HepG2 (cell line): ENCODE results near the gene PEX11B. TPM values are rescaled to one million over a fixed set of nuclear protein-coding genes. Genes with fewer than 3 reads are reported as not detected.

Experiments
- AKAP8 ChIP-seq: sonication (generic); formaldehyde crosslinking; IDR thresholded peaks from 2 replicates; pipeline ENCODE4 v1.5.1; 2020; ENCODE audit warnings: mild to moderate bottlenecking, missing genetic modification reagents
- CBX5 ChIP-seq: sonication (generic); formaldehyde crosslinking; IDR thresholded peaks from 2 replicates; pipeline ENCODE4 v1.4.0; 2020; ENCODE audit warnings: missing genetic modification reagents, borderline replicate concordance
- DNMT1 ChIP-seq: sonication (generic); formaldehyde crosslinking; IDR thresholded peaks from 2 replicates; pipeline ENCODE4 v1.5.1; 2020; ENCODE audit warnings: mild to moderate bottlenecking, missing genetic modification reagents
- ELK4 ChIP-seq: sonication (generic); formaldehyde crosslinking; IDR thresholded peaks from 2 replicates; pipeline ENCODE4 v1.9.0; 2021; ENCODE audit warnings: missing genetic modification reagents, borderline replicate concordance
- FOXJ3 ChIP-seq: sonication (generic); formaldehyde crosslinking; IDR thresholded peaks from 2 replicates; pipeline ENCODE4 v1.4.0; 2020; ENCODE audit warnings: missing genetic modification reagents, mild to moderate bottlenecking, borderline replicate concordance
- MAX ChIP-seq: IDR thresholded peaks from 2 replicates; pipeline ENCODE4 v1.6.1; 2012; ENCODE audit warnings: inconsistent platforms
- PATZ1 ChIP-seq: sonication (generic); formaldehyde crosslinking; IDR thresholded peaks from 2 replicates; pipeline ENCODE4 v1.4.0; 2020; ENCODE audit warnings: missing genetic modification reagents
- PAXIP1 ChIP-seq: sonication (generic); formaldehyde crosslinking; conservative IDR thresholded peaks from 2 replicates; pipeline ENCODE4 v1.4.0; 2020; ENCODE audit warnings: mild to moderate bottlenecking, missing genetic modification reagents, moderate library complexity
- SALL1 ChIP-seq: sonication (generic); formaldehyde crosslinking; IDR thresholded peaks from 2 replicates; pipeline ENCODE4 v1.8.0; 2022; ENCODE audit warnings: mild to moderate bottlenecking, missing genetic modification reagents
- SIN3B ChIP-seq: fragments of 150-350 bp; IDR thresholded peaks from 2 replicates; pipeline ENCODE4 v1.6.1; 2014; ENCODE audit warnings: low read length
- SOX13 ChIP-seq, 3 experiments: fragments of 450-650 bp in 1 of 3; sonication (generic) in 1 of 3; formaldehyde crosslinking in 1 of 3; IDR thresholded peaks in 2 of 3; conservative IDR thresholded peaks in 1 of 3; 2 replicates each; pipeline versions ENCODE4 v1.5.0 to v1.6.1; 2016 to 2020; ENCODE audit warnings: antibody characterized with exemption in 1 of 3, mild to moderate bottlenecking in 1 of 3, missing compliant biosample characterization in 1 of 3, missing genetic modification reagents in 1 of 3, moderate library complexity in 1 of 3
- SOX6 ChIP-seq, 2 experiments: fragments of 450-650 bp in 1 of 2; sonication (generic) in 1 of 2; formaldehyde crosslinking in 1 of 2; IDR thresholded peaks; 2 replicates each; pipeline versions ENCODE4 v1.4.0 to v1.6.1; 2017 to 2020; ENCODE audit warnings: antibody characterized with exemption in 1 of 2, mild to moderate bottlenecking in 1 of 2, missing genetic modification reagents in 1 of 2
- ZBTB37 ChIP-seq: sonication (generic); formaldehyde crosslinking; IDR thresholded peaks from 2 replicates; pipeline ENCODE4 v1.4.0; 2020; ENCODE audit warnings: mild to moderate bottlenecking, missing genetic modification reagents
- ZKSCAN1 ChIP-seq: fragments of 150-350 bp; IDR thresholded peaks from 2 replicates; pipeline ENCODE4 v1.6.1; 2014; ENCODE audit warnings: low read length
- ZNF138 ChIP-seq: sonication (generic); formaldehyde crosslinking; IDR thresholded peaks from 2 replicates; pipeline ENCODE4 v1.5.0; 2020; ENCODE audit warnings: mild to moderate bottlenecking, low read depth, missing genetic modification reagents
- ZNF343 ChIP-seq: sonication (generic); formaldehyde crosslinking; IDR thresholded peaks from 2 replicates; pipeline ENCODE4 v1.4.0; 2020; ENCODE audit warnings: mild to moderate bottlenecking, missing genetic modification reagents
- ZNF432 ChIP-seq: sonication (generic); formaldehyde crosslinking; IDR thresholded peaks from 2 replicates; pipeline ENCODE4 v1.5.0; 2020; ENCODE audit warnings: missing genetic modification reagents, mild to moderate bottlenecking, borderline replicate concordance
- ZNF605 ChIP-seq: sonication (generic); formaldehyde crosslinking; IDR thresholded peaks from 2 replicates; pipeline ENCODE4 v1.8.0; 2022; ENCODE audit warnings: mild to moderate bottlenecking, missing genetic modification reagents
- polyA plus RNA-seq, 8 experiments: library from polyadenylated mRNA; depleted of rRNA in 3 of 8; stranded (reverse) in 7 of 8; unstranded in 1 of 8; fragments of >200 nt; fragmentation: Illumina TruSeq in 4 of 8; extraction: Trizol in 4 of 8; gene quantifications; 2 replicates each; pipeline versions ENCODE4 v1.2.1 to v1.2.3, GENCODE V29; 2011 to 2016; ENCODE audit warnings: low read depth in 4 of 8, missing spikeins in 1 of 8, mixed read lengths in 1 of 8; ENCODE audit not compliant: insufficient read depth in 1 of 8
- total RNA-seq, 5 experiments: library from RNA; depleted of rRNA; stranded (reverse); fragments of >200 nt; fragmentation: Illumina TruSeq; extraction: Trizol; gene quantifications; 2 replicates each; pipeline ENCODE4 v1.2.3, GENCODE V29; 2016; ENCODE audit warnings: low read depth in 1 of 5

Gene PEX11B
- total and polyA plus RNA-seq, 2 of the 13 experiments (the other 11 are each of a cell fraction or from before 2014, with no cell fraction given): 21.6 to 48.4 TPM

GRCh38 chr1:145964328-145965118 lies 46.0 kb upstream of the PEX11B start, which contains the start of the genes ANKRD34A and POLR3GL (continued):
- TF ChIP-seq CBX5 (CRISPR knock-in tag): peak; percentile 49; the same call in 1 of the 2 replicates
- peak; percentile 56 for TF ChIP-seq PAXIP1 (CRISPR knock-in tag)
- no peak for TF ChIP-seq FOXJ3
- no peak for TF ChIP-seq ELK4 (CRISPR knock-in tag)
- TF ChIP-seq MAX: peak; percentile 44; the same call in 1 of the 2 replicates
- 0 out of 2 replicates have a peak, but pooled peaks have one; percentile 44 for TF ChIP-seq ZNF605 (CRISPR knock-in tag)
- TF ChIP-seq DNMT1 (CRISPR knock-in tag): no peak
- peak; percentile 74; the same call in 1 of the 2 replicates for TF ChIP-seq ZNF343
- no peak for TF ChIP-seq SOX6 (IDR thresholded peaks at IDR 0.05)
- peak; percentile 58 for TF ChIP-seq SOX6 (CRISPR knock-in tag; IDR thresholded peaks at IDR 0.05)
- no peak for TF ChIP-seq SIN3B
- TF ChIP-seq SOX13 (IDR thresholded peaks at IDR 0.05): no peak
- TF ChIP-seq SOX13 (CRISPR knock-in tag; conservative IDR thresholded peaks at IDR 0.05 in 1 of 2, IDR thresholded peaks at IDR 0.05 in 1 of 2): no peak
- TF ChIP-seq ZNF432: no peak
- no peak; the same call in 1 of the 2 replicates for TF ChIP-seq AKAP8
- peak; percentile 75; the same call in 1 of the 2 replicates for TF ChIP-seq SALL1 (CRISPR knock-in tag)
- no peak for TF ChIP-seq ZNF138
- TF ChIP-seq ZKSCAN1: no peak
- TF ChIP-seq PATZ1 (CRISPR knock-in tag): peak; percentile 36; the same call in 1 of the 2 replicates
- TF ChIP-seq ZBTB37 (CRISPR knock-in tag): no peak
